Colonic mucosa (tissue), 4 donors: Measurements from ENCODE around the gene FAM78A. TPM values are rescaled to one million over a fixed set of nuclear protein-coding genes. Genes with fewer than 3 reads are reported as not detected.

ENCODE experiments used
- DNase-seq: peaks from one replicate; pipeline ENCODE4 v3.0.0-alpha.2; 2020
- H3K27ac ChIP-seq: fragments of 200-600 bp; one replicate; pipeline ENCODE4 v1.8.0; 2021
- H3K27me3 ChIP-seq: fragments of 200-600 bp; one replicate; pipeline ENCODE4 v1.8.0; 2021
- H3K36me3 ChIP-seq: fragments of 200-600 bp; one replicate; pipeline ENCODE4 v1.8.0; 2021
- H3K4me1 ChIP-seq: fragments of 200-600 bp; one replicate; pipeline ENCODE4 v1.8.0; 2021; ENCODE audit warnings: mild to moderate bottlenecking
- H3K4me3 ChIP-seq: fragments of 200-600 bp; one replicate; pipeline ENCODE4 v1.8.0; 2021
- H3K9ac ChIP-seq, 2 donors: one replicate each; pipeline ENCODE4 v1.7.0; 2013; ENCODE audit warnings: control low read depth in 2 of 2, low read depth in 2 of 2, low read length in 2 of 2
- H3K9me3 ChIP-seq: fragments of 200-600 bp; one replicate; pipeline ENCODE4 v1.8.0; 2021
- CTCF ChIP-seq: fragments of 200-600 bp; IDR thresholded peaks from one replicate; pipeline ENCODE4 v1.8.0; 2022; ENCODE audit warnings: antibody characterized with exemption, mild to moderate bottlenecking
- intact Hi-C: fragments of 100-400 bp; cut with DNase I; formaldehyde crosslinking; loops from one replicate; pipeline ENCODE4 v1.14.1; 2022
- total RNA-seq, 2 donors: library from RNA; stranded (reverse); fragmentation: NEBNext Ultra II Directional in 1 of 2; extraction: Animal tissue kit (Norgen Biotek cat#: 25700) in 1 of 2; gene quantifications; one replicate each; pipeline ENCODE4 v1.2.1, GENCODE V29; 2021
- donor health status: healthy.
- donor health status: DM: no; HTN: no; CAD: no.
- donor health status: DM: no; HTN: no; CAD: no.

The FAM78A gene
- total RNA-seq, 2 donors from 2014 or later, result 1.5 to 2.0 TPM

- H3K27ac ChIP-seq, result no peak overlapping the region
- no peaks in the 10 kb centered on the region for H3K4me1 ChIP-seq
- no peaks in the 10 kb centered on the region for H3K36me3 ChIP-seq
- H3K4me3 ChIP-seq, result no peak overlapping the region
- no peak for DNase-seq
- H3K27me3 ChIP-seq, result peaks cover 32% of the 10 kb centered on the region
- TF ChIP-seq CTCF, result no peak
- intact Hi-C loops, result no loop called here
- H3K9me3 ChIP-seq, result no peaks in the 10 kb centered on the region
- H3K9ac ChIP-seq, result no peak overlapping the region
These were observed 2.4 kb upstream of the FAM78A start for GRCh38 chr9:131278702-131279111.

- Histone ChIP-seq H3K4me3 (peak overlapping the region; percentile 62), H3K27me3 (peaks cover 29% of the 10 kb centered on the region), H3K9ac (peak overlapping the region in 1 of 2 donors; percentile 60), H3K27ac (peak overlapping the region; percentile 75), H3K9me3 (no peaks in the 10 kb centered on the region), H3K36me3 (no peaks in the 10 kb centered on the region), H3K4me1 (no peaks in the 10 kb centered on the region)
- peak; percentile 80 for DNase-seq
- TF ChIP-seq CTCF, result no peak
- intact Hi-C loops, result no loop called here
These were observed 1.8 kb upstream of the FAM78A start for GRCh38 chr9:131277910-131278701.

- no peak for DNase-seq
- Histone ChIP-seq H3K27me3 (peaks cover 22% of the 10 kb centered on the region), H3K4me3 (peak overlapping the region; percentile 62), H3K4me1 (no peaks in the 10 kb centered on the region), H3K36me3 (no peaks in the 10 kb centered on the region), H3K9ac (peak overlapping the region in 1 of 2 donors; percentile 60), H3K27ac (peak overlapping the region; percentile 75), H3K9me3 (no peaks in the 10 kb centered on the region)
- intact Hi-C loops, result no loop called here
- TF ChIP-seq CTCF, result no peak
These were observed 1.1 kb upstream of the FAM78A start for GRCh38 chr9:131277287-131277909.

GRCh38 chr9:131276891-131277286 is 579 bp upstream of the FAM78A start:
- no peak for TF ChIP-seq CTCF
- Histone ChIP-seq H3K27ac (peak overlapping the region; percentile 75), H3K9me3 (no peaks in the 10 kb centered on the region), H3K4me3 (peak overlapping the region; percentile 62), H3K36me3 (no peaks in the 10 kb centered on the region), H3K27me3 (peaks cover 17% of the 10 kb centered on the region), H3K9ac (peak overlapping the region in 1 of 2 donors; percentile 60), H3K4me1 (no peaks in the 10 kb centered on the region)
- intact Hi-C loops, result no loop called here
- DNase-seq, result no peak

GRCh38 chr9:131275332-131276093 is 797 bp downstream of the FAM78A start:
- Histone ChIP-seq H3K9ac (peak overlapping the region; percentile 58 to 72), H3K9me3 (no peaks in the 10 kb centered on the region), H3K4me3 (peak overlapping the region; percentile 62), H3K4me1 (no peaks in the 10 kb centered on the region), H3K27me3 (peaks cover 13% of the 10 kb centered on the region), H3K36me3 (no peaks in the 10 kb centered on the region), H3K27ac (peak overlapping the region; percentile 75)
- no peak for TF ChIP-seq CTCF
- DNase-seq, result no peak
- intact Hi-C loops, result no loop called here
